Measurements from ENCODE around the gene PRKCB.

The PRKCB gene

GRCh38 chr16:23893986-23894385, 58.2 kb downstream of the PRKCB start:
- Histone ChIP-seq H3K27me3 (no peaks in the 10 kb centered on the region), H3K4me3 (ENCODE audit: low read depth in 1 of 2, low read length in 1 of 2) (no peak overlapping the region), H3K27ac (no peak overlapping the region), H3K9me3 (no peaks in the 10 kb centered on the region), H3K4me1 (ENCODE audit: control insufficient read depth in 1 of 2, insufficient read depth in 1 of 2, low read depth in 1 of 2, low read length in 1 of 2) (peaks cover 0 to 9% of the 10 kb centered on the region in 2 experiments), H3K36me3 (peaks cover 22% of the 10 kb centered on the region)
- TF ChIP-seq CTCF (IDR thresholded peaks at IDR 0.05): no peak

GRCh38 chr16:23895052-23895451, 59.3 kb downstream of the PRKCB start:
- Histone ChIP-seq H3K27ac (no peak overlapping the region), H3K9me3 (no peaks in the 10 kb centered on the region), H3K4me3 (ENCODE audit: low read depth in 1 of 2, low read length in 1 of 2) (no peak overlapping the region), H3K27me3 (no peaks in the 10 kb centered on the region), H3K4me1 (ENCODE audit: control insufficient read depth in 1 of 2, insufficient read depth in 1 of 2, low read depth in 1 of 2, low read length in 1 of 2) (peaks cover 2 to 9% of the 10 kb centered on the region in 2 experiments), H3K36me3 (peaks cover 19% of the 10 kb centered on the region)
- TF ChIP-seq CTCF (IDR thresholded peaks at IDR 0.05): no peak

GRCh38 chr16:23896832-23897821, 61.3 kb downstream of the PRKCB start:
- Histone ChIP-seq H3K4me1 (ENCODE audit: control insufficient read depth in 1 of 2, insufficient read depth in 1 of 2, low read depth in 1 of 2, low read length in 1 of 2) (peaks cover 18 to 19% of the 10 kb centered on the region in 2 experiments), H3K36me3 (peaks cover 19% of the 10 kb centered on the region), H3K27ac (peak overlapping the region; percentile 26), H3K4me3 (ENCODE audit: low read depth in 1 of 2, low read length in 1 of 2) (no peak overlapping the region), H3K27me3 (no peaks in the 10 kb centered on the region), H3K9me3 (no peaks in the 10 kb centered on the region)
- no peak for TF ChIP-seq CTCF (IDR thresholded peaks at IDR 0.05)

GRCh38 chr16:23898682-23899430, 63.1 kb downstream of the PRKCB start:
- peaks cover 18 to 26% of the 10 kb centered on the region in 2 experiments for H3K4me1 ChIP-seq (ENCODE audit: control insufficient read depth in 1 of 2, insufficient read depth in 1 of 2, low read depth in 1 of 2, low read length in 1 of 2)
- no peak overlapping the region for H3K27ac ChIP-seq
- no peak for TF ChIP-seq CTCF (IDR thresholded peaks at IDR 0.05)

GRCh38 chr16:23899869-23900268, 64.1 kb downstream of the PRKCB start:
- no peaks in the 10 kb centered on the region for H3K9me3 ChIP-seq
- no peak overlapping the region for H3K27ac ChIP-seq
- no peaks in the 10 kb centered on the region for H3K27me3 ChIP-seq
- H3K36me3 ChIP-seq: peaks cover 19% of the 10 kb centered on the region
- H3K4me3 ChIP-seq (ENCODE audit: low read depth in 1 of 2, low read length in 1 of 2): no peak overlapping the region
- no peak for TF ChIP-seq CTCF (IDR thresholded peaks at IDR 0.05)
- H3K4me1 ChIP-seq (ENCODE audit: control insufficient read depth in 1 of 2, insufficient read depth in 1 of 2, low read depth in 1 of 2, low read length in 1 of 2): peaks cover 18 to 26% of the 10 kb centered on the region in 2 experiments

More at GRCh38 chr16:23898682-23899430, 63.1 kb downstream of the PRKCB start:
- Histone ChIP-seq H3K4me3 (ENCODE audit: low read depth in 1 of 2, low read length in 1 of 2) (no peak overlapping the region), H3K36me3 (peaks cover 19% of the 10 kb centered on the region), H3K27me3 (no peaks in the 10 kb centered on the region), H3K9me3 (no peaks in the 10 kb centered on the region)

Measured in neutrophil (primary cell).